Measurements from ENCODE around the gene LRRTM4. TPM values are rescaled to one million over a fixed set of nuclear protein-coding genes. Genes with fewer than 3 reads are reported as not detected.

LRRTM4 gene
- total and polyA plus RNA-seq, 2 donors (not counting 1 experiment from before 2014, with no cell fraction given), result not detected

DNA sequence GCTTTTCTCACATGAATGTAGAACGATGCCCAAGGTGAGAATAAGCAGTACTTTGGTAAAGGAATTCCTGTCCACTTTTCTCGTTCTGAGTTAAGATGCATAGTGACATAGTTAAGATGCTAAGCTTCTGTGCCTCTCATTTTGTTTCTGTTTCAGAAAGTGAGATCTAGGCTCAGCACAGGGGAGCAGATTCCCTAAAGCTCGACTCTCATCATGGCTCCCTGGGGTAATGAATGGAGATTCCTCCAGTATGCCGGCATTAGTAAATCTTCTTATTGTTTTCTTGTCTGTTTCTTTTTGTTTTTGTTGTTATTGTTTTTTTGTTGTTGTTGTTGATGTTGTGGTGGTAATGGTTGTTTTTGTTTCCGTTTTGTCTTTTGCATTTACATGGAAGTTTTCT, 225.4 kb downstream of the LRRTM4 start:
- Mint-ChIP-seq H3K9me3 (ENCODE audit: insufficient read depth) (no peaks in the 10 kb centered on the region), H3K4me1 (no peaks in the 10 kb centered on the region), H3K27ac (no peak overlapping the region), H3K4me3 (no peak overlapping the region), H3K27me3 (no peaks in the 10 kb centered on the region)
- Histone ChIP-seq H3K27me3 (replicated peaks in 1 of 4; ENCODE audit: control extremely low read depth in 1 of 4, control insufficient read depth in 3 of 4, insufficient read depth in 4 of 4, low read length in 3 of 4) (no peaks in the 10 kb centered on the region), H3K4me3 (ENCODE audit: control extremely low read depth in 1 of 5, extremely low read depth in 1 of 5, insufficient read depth in 1 of 5, low read depth in 2 of 5, low read length in 4 of 5) (no peak overlapping the region), H3K4me1 (ENCODE audit: control insufficient read depth in 2 of 2, insufficient read depth in 2 of 2, low read length in 2 of 2) (no peaks in the 10 kb centered on the region), H3K79me2 (ENCODE audit: control insufficient read depth, insufficient read depth, low read length) (no peaks in the 10 kb centered on the region), H4K20me1 (ENCODE audit: control insufficient read depth, insufficient read depth, low read length, poor library complexity, severe bottlenecking) (no peaks in the 10 kb centered on the region), H2AFZ (ENCODE audit: insufficient read depth, low read depth, low read length, poor library complexity, severe bottlenecking) (no peak overlapping the region), H3K9ac (ENCODE audit: low read length) (no peak overlapping the region), H3K27ac (ENCODE audit: low read length in 2 of 2) (no peak overlapping the region), H3K36me3 (replicated peaks in 1 of 2; ENCODE audit: control extremely low read depth in 1 of 2, control insufficient read depth in 1 of 2, extremely low read depth in 1 of 2, insufficient read depth in 2 of 2, low read length in 1 of 2) (no peaks in the 10 kb centered on the region), H3K4me2 (replicated peaks; ENCODE audit: low read depth, low read length, poor library complexity, severe bottlenecking) (no peak overlapping the region), H3K9me3 (ENCODE audit: control extremely low read depth in 1 of 3, control insufficient read depth in 2 of 3, insufficient read depth in 1 of 3, low read length in 2 of 3) (no peaks in the 10 kb centered on the region)
- 87% methylated on average over 3 of the region's 5 CpGs for WGBS (ENCODE audit: insufficient coverage)
- no peak for ATAC-seq (ENCODE audit: low read depth)
- no peak for TF ChIP-seq EZH2 (IDR thresholded peaks at IDR 0.05; ENCODE audit: borderline replicate concordance, insufficient read depth, low read depth, low read length, poor library complexity, severe bottlenecking)
- intact Hi-C loops (cut with micrococcal nuclease), result no loop called here
- no peak for DNase-seq
- POLR2A ChIA-PET, result no interaction called here
- CTCF ChIA-PET, result no interaction called here

DNA sequence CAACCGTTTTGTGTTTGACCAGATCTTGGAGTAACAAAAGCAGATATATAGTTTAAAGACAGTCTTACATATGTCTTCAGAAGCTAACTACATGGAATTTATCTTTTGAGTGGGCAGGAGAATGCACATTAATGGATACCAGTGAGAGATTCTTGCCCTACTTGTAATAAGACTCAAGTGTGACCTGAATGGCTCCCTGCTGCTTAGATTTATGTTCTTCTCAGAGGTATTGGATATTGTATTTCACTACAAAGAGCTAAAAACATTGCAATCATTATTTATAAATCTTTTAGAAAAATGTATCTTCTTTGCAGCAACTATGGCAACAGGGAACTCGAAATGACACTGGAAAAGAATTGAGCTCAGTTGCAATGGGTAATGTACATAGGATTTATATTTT, 227.7 kb downstream of the LRRTM4 start:
- no peak for TF ChIP-seq EZH2 (IDR thresholded peaks at IDR 0.05; ENCODE audit: borderline replicate concordance, insufficient read depth, low read depth, low read length, poor library complexity, severe bottlenecking)
- TF ChIP-seq, protein P1, sequence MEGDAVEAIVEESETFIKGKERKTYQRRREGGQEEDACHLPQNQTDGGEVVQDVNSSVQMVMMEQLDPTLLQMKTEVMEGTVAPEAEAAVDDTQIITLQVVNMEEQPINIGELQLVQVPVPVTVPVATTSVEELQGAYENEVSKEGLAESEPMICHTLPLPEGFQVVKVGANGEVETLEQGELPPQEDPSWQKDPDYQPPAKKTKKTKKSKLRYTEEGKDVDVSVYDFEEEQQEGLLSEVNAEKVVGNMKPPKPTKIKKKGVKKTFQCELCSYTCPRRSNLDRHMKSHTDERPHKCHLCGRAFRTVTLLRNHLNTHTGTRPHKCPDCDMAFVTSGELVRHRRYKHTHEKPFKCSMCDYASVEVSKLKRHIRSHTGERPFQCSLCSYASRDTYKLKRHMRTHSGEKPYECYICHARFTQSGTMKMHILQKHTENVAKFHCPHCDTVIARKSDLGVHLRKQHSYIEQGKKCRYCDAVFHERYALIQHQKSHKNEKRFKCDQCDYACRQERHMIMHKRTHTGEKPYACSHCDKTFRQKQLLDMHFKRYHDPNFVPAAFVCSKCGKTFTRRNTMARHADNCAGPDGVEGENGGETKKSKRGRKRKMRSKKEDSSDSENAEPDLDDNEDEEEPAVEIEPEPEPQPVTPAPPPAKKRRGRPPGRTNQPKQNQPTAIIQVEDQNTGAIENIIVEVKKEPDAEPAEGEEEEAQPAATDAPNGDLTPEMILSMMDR (IDR thresholded peaks at IDR 0.05), result no peak
- no CpG with 5 or more reads among the region's 2 CpGs for whole genome bisulfite sequencing (ENCODE audit: insufficient coverage)
- Histone ChIP-seq H3K79me2 (ENCODE audit: control insufficient read depth, insufficient read depth, low read length) (no peaks in the 10 kb centered on the region), H3K4me3 (ENCODE audit: control extremely low read depth in 1 of 5, extremely low read depth in 1 of 5, insufficient read depth in 1 of 5, low read depth in 2 of 5, low read length in 4 of 5) (no peak overlapping the region), H4K20me1 (ENCODE audit: control insufficient read depth, insufficient read depth, low read length, poor library complexity, severe bottlenecking) (no peaks in the 10 kb centered on the region), H2AFZ (ENCODE audit: insufficient read depth, low read depth, low read length, poor library complexity, severe bottlenecking) (no peak overlapping the region), H3K36me3 (replicated peaks in 1 of 2; ENCODE audit: control extremely low read depth in 1 of 2, control insufficient read depth in 1 of 2, extremely low read depth in 1 of 2, insufficient read depth in 2 of 2, low read length in 1 of 2) (no peaks in the 10 kb centered on the region), H3K9me3 (ENCODE audit: control extremely low read depth in 1 of 3, control insufficient read depth in 2 of 3, insufficient read depth in 1 of 3, low read length in 2 of 3) (no peaks in the 10 kb centered on the region), H3K27ac (ENCODE audit: low read length in 2 of 2) (no peak overlapping the region), H3K27me3 (replicated peaks in 1 of 4; ENCODE audit: control extremely low read depth in 1 of 4, control insufficient read depth in 3 of 4, insufficient read depth in 4 of 4, low read length in 3 of 4) (no peaks in the 10 kb centered on the region), H3K9ac (ENCODE audit: low read length) (no peak overlapping the region), H3K4me2 (replicated peaks; ENCODE audit: low read depth, low read length, poor library complexity, severe bottlenecking) (no peak overlapping the region), H3K4me1 (ENCODE audit: control insufficient read depth in 2 of 2, insufficient read depth in 2 of 2, low read length in 2 of 2) (no peaks in the 10 kb centered on the region)
- intact Hi-C loops (cut with micrococcal nuclease), result no loop called here
- no peak for ATAC-seq (ENCODE audit: low read depth)
- no peak overlapping the region for H3K4me3 Mint-ChIP-seq
- CTCF ChIA-PET, result no interaction called here
- no peaks in the 10 kb centered on the region for H3K27me3 Mint-ChIP-seq
- no peaks in the 10 kb centered on the region for H3K4me1 Mint-ChIP-seq
- POLR2A ChIA-PET, result no interaction called here
- H3K27ac Mint-ChIP-seq, result no peak overlapping the region
- H3K9me3 Mint-ChIP-seq (ENCODE audit: insufficient read depth), result no peaks in the 10 kb centered on the region
- DNase-seq, result no peak
